Coronary artery (tissue), 2 donors: ENCODE measurements around the gene COL5A1.

ENCODE experiments used
- DNase-seq: peaks from one replicate; pipeline ENCODE4 v3.0.0-alpha.2; 2017; ENCODE audit warnings: low spot score
- H3K27ac ChIP-seq, 2 donors: fragments of 200-600 bp; sonication (generic); one replicate each; pipeline ENCODE4 v1.5.1; 2016 to 2019
- H3K4me3 ChIP-seq: fragments of 200-600 bp; sonication (generic); 2 replicates; pipeline ENCODE4 v1.5.1; 2016; ENCODE audit warnings: mild to moderate bottlenecking, moderate library complexity
- TF ChIP-seq, protein P1 (sequence below): fragments of 200-600 bp; sonication (generic); IDR thresholded peaks from one replicate; pipeline ENCODE4 v1.5.1; 2019; ENCODE audit warnings: antibody characterized with exemption

COL5A1 gene

DNA sequence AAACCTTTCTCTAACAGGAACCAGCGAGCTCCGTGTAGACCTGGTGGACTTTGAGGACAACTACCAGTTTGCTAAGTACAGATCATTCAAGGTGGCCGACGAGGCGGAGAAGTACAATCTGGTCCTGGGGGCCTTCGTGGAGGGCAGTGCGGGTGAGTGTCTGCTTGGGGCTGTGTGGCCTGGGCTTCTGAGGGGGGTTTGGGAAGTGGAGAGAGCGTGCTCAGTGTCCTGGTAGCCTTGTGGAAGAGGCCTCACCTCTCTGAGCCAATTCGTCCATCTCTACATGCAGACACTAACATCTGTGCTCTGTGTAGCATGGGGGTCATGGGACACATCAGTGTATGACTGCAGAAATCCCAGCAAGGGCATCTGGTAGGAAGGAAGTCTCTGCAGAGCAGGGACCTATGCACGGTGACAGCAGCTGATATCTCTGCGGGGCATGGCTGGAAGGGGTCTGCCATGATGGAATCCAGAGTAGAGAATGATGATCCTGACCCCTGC is 244.9 kb downstream of the COL5A1 start:
- TF ChIP-seq, protein P1, sequence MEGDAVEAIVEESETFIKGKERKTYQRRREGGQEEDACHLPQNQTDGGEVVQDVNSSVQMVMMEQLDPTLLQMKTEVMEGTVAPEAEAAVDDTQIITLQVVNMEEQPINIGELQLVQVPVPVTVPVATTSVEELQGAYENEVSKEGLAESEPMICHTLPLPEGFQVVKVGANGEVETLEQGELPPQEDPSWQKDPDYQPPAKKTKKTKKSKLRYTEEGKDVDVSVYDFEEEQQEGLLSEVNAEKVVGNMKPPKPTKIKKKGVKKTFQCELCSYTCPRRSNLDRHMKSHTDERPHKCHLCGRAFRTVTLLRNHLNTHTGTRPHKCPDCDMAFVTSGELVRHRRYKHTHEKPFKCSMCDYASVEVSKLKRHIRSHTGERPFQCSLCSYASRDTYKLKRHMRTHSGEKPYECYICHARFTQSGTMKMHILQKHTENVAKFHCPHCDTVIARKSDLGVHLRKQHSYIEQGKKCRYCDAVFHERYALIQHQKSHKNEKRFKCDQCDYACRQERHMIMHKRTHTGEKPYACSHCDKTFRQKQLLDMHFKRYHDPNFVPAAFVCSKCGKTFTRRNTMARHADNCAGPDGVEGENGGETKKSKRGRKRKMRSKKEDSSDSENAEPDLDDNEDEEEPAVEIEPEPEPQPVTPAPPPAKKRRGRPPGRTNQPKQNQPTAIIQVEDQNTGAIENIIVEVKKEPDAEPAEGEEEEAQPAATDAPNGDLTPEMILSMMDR: no peak
- Histone ChIP-seq H3K4me3 (no peak overlapping the region), H3K27ac (no peak overlapping the region)
- peak; percentile 50 for DNase-seq

DNA sequence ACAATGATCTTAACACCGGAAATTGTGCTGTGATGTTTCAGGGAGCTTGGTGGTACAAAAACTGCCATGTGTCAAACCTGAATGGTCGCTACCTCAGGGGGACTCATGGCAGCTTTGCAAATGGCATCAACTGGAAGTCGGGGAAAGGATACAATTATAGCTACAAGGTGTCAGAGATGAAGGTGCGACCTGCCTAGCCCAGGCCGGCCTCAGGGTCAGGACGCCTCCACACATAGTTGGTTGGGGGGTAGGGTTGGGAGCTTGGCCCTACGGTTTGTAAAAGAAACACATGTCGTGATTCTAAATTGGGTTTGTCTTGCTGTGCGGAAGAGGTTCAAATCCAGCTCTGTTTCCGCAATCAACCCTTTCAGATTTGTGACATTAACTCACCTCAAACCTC is 245.6 kb downstream of the COL5A1 start:
- TF ChIP-seq, protein P1: no peak
- DNase-seq: peak; percentile 7
- no peak overlapping the region for H3K4me3 ChIP-seq
- H3K27ac ChIP-seq: no peak overlapping the region

DNA sequence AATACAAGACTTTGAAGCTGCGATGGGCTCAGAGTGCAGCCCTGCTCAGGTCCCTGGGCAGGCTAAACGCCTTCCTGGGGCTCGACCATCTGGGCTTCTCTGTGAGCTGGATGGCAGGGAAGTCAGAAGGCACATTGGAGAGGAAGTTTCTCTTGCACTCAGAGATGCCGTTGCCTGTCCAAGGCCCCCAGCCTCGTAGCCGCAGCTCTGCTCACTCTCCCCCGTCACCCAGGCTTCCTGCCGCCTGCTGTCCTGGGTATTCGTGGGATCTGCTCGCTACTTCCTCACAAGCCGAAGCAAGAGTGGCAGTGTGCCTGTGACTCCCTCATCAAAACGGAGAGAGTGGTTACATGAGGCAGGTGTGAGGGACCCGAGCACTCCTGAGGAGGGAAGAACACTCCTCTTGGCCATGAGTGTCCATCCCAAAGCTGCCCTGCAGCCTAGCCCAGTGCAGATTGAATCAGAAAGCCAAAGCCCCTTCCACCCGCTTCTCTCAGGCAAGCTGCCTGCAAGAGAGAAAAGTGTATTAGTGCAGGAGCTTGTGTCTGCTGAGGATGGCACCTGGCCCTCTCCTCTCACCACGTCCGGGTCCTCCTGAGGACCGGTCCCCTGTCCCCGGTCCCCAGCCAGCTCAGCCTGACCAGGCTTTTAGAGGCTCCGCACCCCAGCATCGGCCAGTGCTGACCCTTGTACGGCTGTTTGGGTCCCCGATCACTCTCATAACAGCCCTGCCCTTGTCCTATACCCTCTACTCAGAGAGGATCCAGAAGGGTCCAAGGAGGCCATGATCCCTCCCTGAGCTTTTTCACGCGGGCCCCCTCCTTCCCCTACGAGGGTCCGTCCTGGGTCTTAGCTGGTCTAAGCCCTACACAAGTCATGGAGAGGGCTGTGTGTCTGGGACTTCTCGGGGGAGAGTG is 246.3 kb downstream of the COL5A1 start:
- Histone ChIP-seq H3K4me3 (no peak overlapping the region), H3K27ac (no peak overlapping the region)
- TF ChIP-seq, protein P1: no peak
- peak; percentile 66 for DNase-seq

DNA sequence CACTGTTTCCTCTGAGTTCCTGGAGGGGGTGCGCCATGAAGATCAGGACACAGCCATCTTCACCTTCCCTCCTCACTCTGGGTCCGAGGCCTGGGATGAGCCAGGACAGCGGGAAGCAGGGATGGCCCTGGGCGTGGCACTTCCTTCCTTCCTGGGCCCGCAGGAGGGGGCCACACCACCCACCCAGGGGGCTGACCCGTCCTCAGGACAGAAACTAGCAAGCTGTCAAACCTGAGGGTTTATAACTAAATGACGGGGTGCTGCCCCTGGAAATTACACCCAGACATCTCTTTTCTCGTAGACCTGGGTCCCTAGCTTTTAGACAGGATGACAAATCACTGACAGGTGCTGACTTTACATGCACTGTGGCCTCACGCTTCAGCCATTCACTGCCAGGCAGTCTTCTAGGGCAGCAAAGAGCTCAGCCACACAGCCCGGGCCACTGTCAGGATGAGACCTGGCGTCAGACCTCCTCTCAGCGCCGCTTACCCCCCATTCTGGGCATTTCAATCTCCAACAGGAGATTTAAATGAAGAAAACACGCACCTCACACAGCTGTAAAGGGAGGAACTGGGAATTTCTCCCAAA is 247.1 kb downstream of the COL5A1 start:
- TF ChIP-seq, protein P1: no peak
- H3K27ac ChIP-seq: no peak overlapping the region
- DNase-seq: peak; percentile 61
- H3K4me3 ChIP-seq: no peak overlapping the region

DNA sequence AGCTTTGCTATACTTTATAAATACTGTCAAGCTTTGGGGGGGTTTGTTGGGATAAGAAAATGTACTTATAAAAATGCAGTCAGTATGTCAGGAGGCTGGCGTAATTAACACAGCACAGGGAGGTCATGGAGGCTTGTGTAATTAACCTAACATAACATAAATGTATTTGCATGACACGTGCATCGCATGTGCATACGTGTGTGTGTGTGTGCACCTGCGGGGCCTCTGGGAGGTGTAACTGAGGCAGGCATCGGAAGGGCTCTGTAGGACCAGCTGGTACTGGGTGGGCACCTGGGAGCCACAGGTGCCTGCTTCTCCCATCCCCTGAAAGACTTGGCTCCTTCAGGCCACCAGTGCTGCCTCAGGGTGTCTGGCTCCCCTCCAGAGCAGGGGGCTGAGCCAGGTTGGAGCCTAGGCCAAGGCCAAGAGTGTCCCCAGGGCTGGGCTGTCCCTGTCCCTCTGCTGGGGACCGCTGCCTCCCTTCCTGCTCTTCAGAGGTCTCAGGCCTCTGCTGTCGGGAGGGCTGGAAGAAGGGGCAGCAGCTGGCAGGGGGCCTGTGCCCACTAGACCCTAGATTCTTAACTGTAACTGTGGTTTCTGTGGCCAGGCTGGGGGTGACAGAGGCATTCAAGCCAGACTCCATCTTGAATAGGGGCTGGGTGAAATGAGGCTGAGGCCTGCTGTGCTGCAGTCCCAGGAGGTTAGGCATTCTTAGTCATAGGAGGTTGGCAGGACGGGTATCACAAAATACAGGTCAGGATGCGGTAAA is 248.0 kb downstream of the COL5A1 start:
- DNase-seq: peak; percentile 50
- Histone ChIP-seq H3K4me3 (no peak overlapping the region), H3K27ac (no peak overlapping the region)
- TF ChIP-seq, protein P1: no peak

DNA sequence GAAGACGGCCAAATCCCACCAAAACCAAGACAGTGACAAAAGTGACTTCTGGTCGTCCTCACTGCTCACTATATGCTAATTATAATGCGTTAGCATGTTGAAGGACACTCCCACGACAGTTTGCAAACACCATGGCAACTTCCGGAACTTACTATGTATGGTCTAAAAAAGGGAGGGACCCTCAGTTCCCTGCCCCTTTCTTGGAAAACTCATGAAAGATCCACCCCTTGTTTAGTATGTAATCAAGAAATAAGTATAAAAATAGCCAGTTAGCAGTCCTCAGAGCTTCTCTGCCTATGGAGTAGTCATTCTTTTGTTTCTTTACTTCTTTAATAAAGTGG is 248.5 kb downstream of the COL5A1 start:
- no peak overlapping the region for H3K27ac ChIP-seq
- no peak overlapping the region for H3K4me3 ChIP-seq
- DNase-seq: no peak
- TF ChIP-seq, protein P1: no peak
